Pancreas (tissue), 10 donors: ENCODE measurements around the gene NQO2. TPM values are rescaled to one million over a fixed set of nuclear protein-coding genes. Genes with fewer than 3 reads are reported as not detected.
A peak's percentile ranks its signal among the peaks of the same experiment; 100 is the strongest.
"Not testable (repeated sequence)": the region's sequence is repeated elsewhere in the genome, so short reads cannot be mapped to it uniquely, and the experiment has no call there.

Experiments
- ATAC-seq, 4 donors: fragments of 200-7000 bp; cut with Tn5 transposase; one replicate each; pipeline versions ENCODE4 v1.8.0 to v1.9.1; 2020; ENCODE audit warnings: mild to moderate bottlenecking in 4 of 4, moderate library complexity in 4 of 4
- DNase-seq, 6 donors: peaks; one replicate each; pipeline ENCODE4 v3.0.0-alpha.2; 2020
- FAIRE-seq: peaks from 2 replicates; lab custom pipeline; 2012; peaks lifted over from hg19 to GRCh38; lab: Jason Lieb, UNC
- H3K27ac ChIP-seq, 4 donors: fragments of 200-600 bp; sonication (generic); 1 replicate in 3 of 4; 2 replicates in 1 of 4; pipeline versions ENCODE4 v1.5.0 to v1.8.0; 2020
- H3K27me3 ChIP-seq, 4 donors: fragments of 200-600 bp; one replicate each; pipeline ENCODE4 v1.8.0; 2021
- H3K36me3 ChIP-seq, 3 donors: fragments of 200-600 bp; sonication (generic) in 1 of 3; one replicate each; pipeline versions ENCODE4 v1.5.0 to v1.8.0; 2020 to 2021
- H3K4me1 ChIP-seq, 3 donors: fragments of 200-600 bp; one replicate each; pipeline ENCODE4 v1.8.0; 2021
- H3K4me3 ChIP-seq, 4 donors: fragments of 200-600 bp; sonication (generic) in 2 of 4; one replicate each; pipeline versions ENCODE4 v1.5.0 to v1.8.0; 2020 to 2021
- H3K9me3 ChIP-seq, 4 donors: fragments of 200-600 bp; one replicate each; pipeline ENCODE4 v1.8.0; 2021
- CTCF ChIP-seq, 4 donors: fragments of 200-600 bp; sonication (generic) in 3 of 4; IDR thresholded peaks; one replicate each; pipeline versions ENCODE4 v1.5.0 to v1.8.0; 2021; ENCODE audit warnings: antibody characterized with exemption in 4 of 4
- WGBS, 2 donors: extraction: QIAGEN DNeasy Blood & Tissue Kit; methylation state at CpG; one replicate each; pipeline ENCODE4 v1.1.7; 2013; 5-methylcytosine and 5-hydroxymethylcytosine counted together
- intact Hi-C, 3 donors: fragments of 100-400 bp; cut with DNase I; formaldehyde crosslinking; loops; one replicate each; pipeline versions ENCODE4 v1.11.1 to v1.14.2; 2022
- polyA plus RNA-seq, 2 donors: library from polyadenylated mRNA; stranded (reverse); fragments of 200-250 nt; gene quantifications; one replicate each; pipeline ENCODE4 v1.2.3, GENCODE V29; 2013
- total RNA-seq, 6 donors: library from RNA; stranded (reverse); fragmentation: NEBNext Ultra II Directional in 4 of 6; extraction: Animal tissue kit (Norgen Biotek cat#: 25700) in 4 of 6; gene quantifications; one replicate each; pipeline versions ENCODE4 v1.2.1 to v1.2.4, GENCODE V29; 2021 to 2023
- donor health status: healthy with polysubstance abuse.
- donor health status: DM: no; HTN: no; CAD: no; lungs with moderate emphysema.
- donor health status: DM: no; HTN: no; CAD: no.
- donor health status: control.
- donor health status: control.
- donor health status: Bipolar disorder and iron deficiency.
- donor health status: DM: yes; HTN: yes; CAD: no.
- donor health status: DM: no; HTN: no; CAD: no.
- donor health status: DM: no; HTN: no; CAD: no.
- donor health status: DM: yes; HTN: yes; CAD: no.

NQO2 gene
- total and polyA plus RNA-seq, 8 donors = 12.7 to 23.0 (median 21.1) TPM

DNA sequence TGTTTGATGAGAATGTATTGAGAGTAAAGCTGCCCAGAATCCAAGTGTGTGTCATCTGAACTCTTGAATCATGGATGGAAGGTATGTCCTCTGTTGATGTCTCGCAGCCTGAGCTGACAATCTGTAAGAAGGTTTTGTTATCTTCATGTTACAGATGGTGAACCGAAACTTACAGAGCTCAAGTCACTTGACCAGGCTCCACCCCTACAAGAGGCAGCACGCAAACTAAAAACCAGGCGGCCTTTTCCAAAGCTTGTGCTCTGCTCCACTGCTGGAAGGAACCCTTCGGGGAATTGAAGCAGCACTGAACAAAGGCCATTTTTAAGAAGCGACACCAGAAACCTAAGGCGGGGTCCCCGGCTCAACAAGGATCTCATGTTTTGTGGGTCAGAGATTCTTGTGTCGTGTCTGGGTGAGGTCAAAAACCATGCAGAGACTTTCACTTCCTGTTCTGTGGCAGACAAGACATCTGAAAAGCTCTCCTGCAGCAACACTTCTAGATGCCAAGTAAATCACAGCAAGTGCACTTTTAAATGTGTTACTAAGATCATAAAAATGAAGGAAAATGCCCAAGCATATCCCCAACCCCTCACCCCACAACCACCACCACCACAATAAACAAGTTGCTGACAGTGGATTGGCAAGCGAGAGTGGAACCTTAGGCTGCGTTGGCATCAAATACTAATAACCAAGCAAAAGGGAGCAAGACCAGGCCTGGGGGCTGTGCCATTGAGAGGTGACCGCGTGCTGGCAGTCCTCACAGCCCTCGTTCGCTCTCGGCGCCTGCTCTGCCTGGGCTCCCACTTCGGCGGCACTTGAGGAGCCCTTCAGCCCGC, 27.3 kb downstream of the NQO2 start:
- H3K27me3 ChIP-seq = no peaks in the 10 kb centered on the region
- peak overlapping the region in 1 of 4 donors; percentile 8 for H3K27ac ChIP-seq
- H3K9me3 ChIP-seq = no peaks in the 10 kb centered on the region
- ATAC-seq (no peak), DNase-seq (no peak), FAIRE-seq (no peak)
- intact Hi-C loops = no loop called here
- no peak for TF ChIP-seq CTCF (IDR thresholded peaks at IDR 0.05)
- H3K36me3 ChIP-seq = no peaks in the 10 kb centered on the region
- no peak overlapping the region for H3K4me3 ChIP-seq
- peaks cover 0 to 5% (median 0%) of the 10 kb centered on the region in 3 donors for H3K4me1 ChIP-seq
- WGBS, 2 donors = 87 to 91% methylated on average over 17 to 20 of the region's 20 CpGs

DNA sequence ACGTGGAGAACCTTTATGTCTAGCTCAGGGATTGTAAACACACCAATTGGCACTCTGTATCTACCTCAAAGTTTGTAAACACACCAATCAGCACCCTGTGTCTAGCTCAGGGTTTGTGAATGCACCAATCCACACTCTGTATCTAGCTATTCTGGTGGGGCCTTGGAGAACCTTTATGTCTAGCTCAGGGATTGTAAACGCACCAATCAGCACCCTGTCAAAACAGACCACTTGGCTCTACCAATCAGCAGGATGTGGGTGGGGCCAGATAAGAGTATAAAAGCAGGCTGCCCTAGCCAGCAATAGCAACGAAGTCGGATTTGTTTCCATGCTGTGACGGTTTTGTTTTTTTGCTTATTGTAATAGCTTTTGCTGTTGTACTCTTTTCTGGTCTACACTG, 28.5 kb downstream of the NQO2 start:
- H3K27ac ChIP-seq, H3K9me3 ChIP-seq, H3K4me3 ChIP-seq, intact Hi-C loops, H3K27me3 ChIP-seq, H3K4me1 ChIP-seq, FAIRE-seq, H3K36me3 ChIP-seq, DNase-seq, ATAC-seq: not testable (repeated sequence)
- 65 to 78% methylated on average over 5 of the region's 5 CpGs for WGBS, 2 donors

DNA sequence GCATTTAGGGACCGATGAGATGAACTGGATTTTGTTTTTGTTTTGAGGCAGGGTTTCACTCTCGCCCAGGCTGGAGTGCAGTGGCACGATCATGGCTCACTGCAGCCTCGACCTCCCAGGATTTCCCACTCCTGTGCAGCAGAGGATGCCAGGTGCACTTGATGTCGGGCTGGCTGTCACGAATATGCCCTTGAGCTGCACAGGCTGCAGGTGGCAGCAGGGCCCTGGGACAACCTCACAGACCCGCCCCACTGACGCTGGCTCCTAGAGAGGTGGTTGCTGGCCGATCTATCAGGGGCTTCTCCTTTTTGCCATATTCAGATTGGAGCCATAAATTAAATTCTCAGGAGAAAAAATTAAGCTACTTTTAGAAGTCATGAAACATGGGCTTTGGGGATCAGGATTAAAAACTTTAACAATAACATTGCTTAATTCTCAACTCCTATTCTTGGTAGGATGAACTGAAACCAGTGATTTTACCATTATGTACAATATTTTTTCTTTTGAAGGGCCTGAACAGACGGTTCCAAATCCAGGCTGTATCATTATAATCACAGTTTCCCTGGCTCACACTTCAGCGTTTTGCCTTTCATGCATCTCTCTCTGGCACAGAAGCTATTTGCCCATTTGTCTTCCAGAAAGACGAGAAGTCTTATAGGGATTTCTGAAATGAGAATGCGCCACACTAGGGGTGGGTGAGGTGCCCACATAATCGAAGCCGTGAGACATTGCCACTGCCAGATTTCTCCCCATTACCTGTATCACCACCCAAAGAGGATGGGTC, 32.4 kb downstream of the NQO2 start:
- no peak for FAIRE-seq
- intact Hi-C loops = no loop called here
- no peak overlapping the region for H3K27ac ChIP-seq
- no peaks in the 10 kb centered on the region for H3K4me1 ChIP-seq
- H3K9me3 ChIP-seq = no peaks in the 10 kb centered on the region
- no peaks in the 10 kb centered on the region for H3K36me3 ChIP-seq
- no peak for DNase-seq
- ATAC-seq = peak in 2 of 4 donors; percentile 61 to 76
- 39% methylated on average over 15 of the region's 15 CpGs for WGBS, 2 donors
- no peak for TF ChIP-seq CTCF (IDR thresholded peaks at IDR 0.05)
- H3K4me3 ChIP-seq = no peak overlapping the region
- no peaks in the 10 kb centered on the region for H3K27me3 ChIP-seq

DNA sequence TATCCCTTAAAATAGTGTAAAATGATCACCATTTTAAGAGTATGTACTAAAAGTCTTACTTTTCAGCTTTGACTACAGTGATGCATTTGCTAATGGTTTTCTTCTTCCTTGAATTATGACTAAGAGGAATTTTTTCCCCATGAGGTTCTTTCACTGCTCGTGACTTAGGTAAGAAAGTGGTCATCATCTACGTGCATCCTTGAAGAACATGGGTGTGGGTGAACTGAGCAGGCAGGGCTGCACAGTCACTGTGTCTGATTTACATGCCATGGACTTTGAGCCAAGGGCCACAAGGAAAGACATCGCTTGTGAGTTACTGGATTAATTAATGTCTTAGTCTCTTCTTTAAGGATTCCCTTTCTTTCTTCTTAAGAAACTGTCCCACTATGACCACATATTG, 33.3 kb downstream of the NQO2 start:
- intact Hi-C loops = no loop called here
- DNase-seq (no peak), FAIRE-seq (no peak), ATAC-seq (no peak)
- no peaks in the 10 kb centered on the region for H3K36me3 ChIP-seq
- no peaks in the 10 kb centered on the region for H3K4me1 ChIP-seq
- H3K27me3 ChIP-seq = no peaks in the 10 kb centered on the region
- H3K9me3 ChIP-seq = no peaks in the 10 kb centered on the region
- WGBS, 2 donors = 84 to 85% methylated on average over 3 of the region's 3 CpGs
- TF ChIP-seq CTCF (IDR thresholded peaks at IDR 0.05) = no peak
- no peak overlapping the region for H3K27ac ChIP-seq
- no peak overlapping the region for H3K4me3 ChIP-seq

DNA sequence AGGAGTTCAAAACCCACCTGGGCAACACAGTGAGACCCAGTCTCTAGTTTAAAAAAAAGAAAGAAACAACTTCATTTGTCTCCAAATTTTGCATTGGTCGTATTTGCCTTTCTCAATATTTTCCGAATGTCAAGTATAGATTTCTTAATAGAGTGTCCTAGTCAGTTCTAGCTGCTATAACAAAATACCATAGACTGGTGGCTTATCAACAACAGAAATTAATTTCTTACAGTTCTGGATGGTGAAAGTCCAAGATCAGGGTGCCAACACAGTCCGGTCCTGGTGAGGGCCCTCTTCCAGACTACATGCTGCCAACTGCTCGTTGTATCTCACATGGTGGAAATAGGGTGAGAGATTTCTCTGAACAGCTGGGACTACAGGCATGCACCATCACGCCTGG, 34.0 kb downstream of the NQO2 start:
- intact Hi-C loops = no loop called here
- TF ChIP-seq CTCF (IDR thresholded peaks at IDR 0.05) = no peak
- no peak for FAIRE-seq

More for the DNA sequence above, 34.0 kb downstream of the NQO2 start:
- H3K27me3 ChIP-seq = no peaks in the 10 kb centered on the region
- no peak overlapping the region for H3K27ac ChIP-seq
- 90 to 94% methylated on average over 5 of the region's 5 CpGs for WGBS, 2 donors
- no peaks in the 10 kb centered on the region for H3K9me3 ChIP-seq
- ATAC-seq = no peak
- H3K4me3 ChIP-seq = no peak overlapping the region
- H3K36me3 ChIP-seq = no peaks in the 10 kb centered on the region
- H3K4me1 ChIP-seq = no peaks in the 10 kb centered on the region
- DNase-seq = no peak
